HepG2 (cell line): ENCODE results near the gene ARID3C. TPM values are rescaled to one million over a fixed set of nuclear protein-coding genes. Genes with fewer than 3 reads are reported as not detected.

Experiments
- KLF11 ChIP-seq: IDR thresholded peaks from 2 replicates; pipeline ENCODE4 v1.6.1; 2016; ENCODE audit warnings: missing compliant biosample characterization
- PCBP1 ChIP-seq: fragments of 200-400 bp; formaldehyde crosslinking; IDR thresholded peaks from 2 replicates; pipeline ENCODE4 v1.6.1; 2017; ENCODE audit warnings: mild to moderate bottlenecking, low read depth, low read length, borderline replicate concordance
- ZFP90 ChIP-seq: sonication (generic); formaldehyde crosslinking; IDR thresholded peaks from 2 replicates; pipeline ENCODE4 v1.8.0; 2022; ENCODE audit warnings: missing genetic modification reagents, mild to moderate bottlenecking, inconsistent platforms, borderline replicate concordance
- polyA plus RNA-seq, 8 experiments: library from polyadenylated mRNA; depleted of rRNA in 3 of 8; stranded (reverse) in 7 of 8; unstranded in 1 of 8; fragments of >200 nt; fragmentation: Illumina TruSeq in 4 of 8; extraction: Trizol in 4 of 8; gene quantifications; 2 replicates each; pipeline versions ENCODE4 v1.2.1 to v1.2.3, GENCODE V29; 2011 to 2016; ENCODE audit warnings: low read depth in 4 of 8, missing spikeins in 1 of 8, mixed read lengths in 1 of 8; ENCODE audit not compliant: insufficient read depth in 1 of 8
- total RNA-seq, 5 experiments: library from RNA; depleted of rRNA; stranded (reverse); fragments of >200 nt; fragmentation: Illumina TruSeq; extraction: Trizol; gene quantifications; 2 replicates each; pipeline ENCODE4 v1.2.3, GENCODE V29; 2016; ENCODE audit warnings: low read depth in 1 of 5
- TF ChIP-seq, protein P1 (sequence below): sonication (generic); formaldehyde crosslinking; IDR thresholded peaks from 2 replicates; pipeline ENCODE4 v1.4.0; 2020; ENCODE audit warnings: missing genetic modification reagents, borderline replicate concordance
- TF ChIP-seq, protein P2 (sequence below): sonication (generic); formaldehyde crosslinking; IDR thresholded peaks from 2 replicates; pipeline ENCODE4 v1.9.0; 2022; ENCODE audit warnings: missing genetic modification reagents, mild to moderate bottlenecking, borderline replicate concordance
- TF ChIP-seq, protein P3 (sequence below): sonication (generic); formaldehyde crosslinking; IDR thresholded peaks from 2 replicates; pipeline ENCODE4 v1.4.0; 2020; ENCODE audit warnings: missing genetic modification reagents

Gene ARID3C
- total and polyA plus RNA-seq, 2 of the 13 experiments (the other 11 are each of a cell fraction or from before 2014, with no cell fraction given) = not detected

DNA sequence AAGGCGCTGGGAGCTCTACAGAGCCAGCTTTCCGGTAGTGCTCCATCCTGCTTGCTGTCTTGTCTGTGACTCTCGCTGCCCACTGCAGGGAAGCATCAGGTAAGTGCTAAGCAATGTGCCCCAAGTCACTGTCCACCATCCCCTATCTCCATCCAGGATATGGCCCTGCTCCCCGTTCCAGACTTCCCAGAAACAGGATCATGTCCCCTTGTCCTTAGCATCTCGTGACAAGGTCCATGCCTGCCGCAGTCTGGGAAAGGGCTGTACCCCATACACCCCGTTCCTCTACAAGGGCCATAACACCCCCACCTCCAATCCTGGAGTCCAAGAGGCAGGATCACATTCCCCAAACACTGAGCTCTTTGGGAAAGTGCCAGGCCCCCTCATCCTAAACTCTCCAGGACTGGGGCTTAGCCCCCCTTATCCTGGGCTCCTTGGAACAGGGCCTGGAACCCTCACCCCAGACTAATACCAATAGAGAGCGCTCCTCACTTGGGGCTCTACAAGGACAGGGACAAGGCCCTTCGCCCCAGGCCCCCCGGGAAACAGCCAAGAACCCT lies 17.5 kb downstream of the ARID3C start (continued):
- TF ChIP-seq, protein P1, sequence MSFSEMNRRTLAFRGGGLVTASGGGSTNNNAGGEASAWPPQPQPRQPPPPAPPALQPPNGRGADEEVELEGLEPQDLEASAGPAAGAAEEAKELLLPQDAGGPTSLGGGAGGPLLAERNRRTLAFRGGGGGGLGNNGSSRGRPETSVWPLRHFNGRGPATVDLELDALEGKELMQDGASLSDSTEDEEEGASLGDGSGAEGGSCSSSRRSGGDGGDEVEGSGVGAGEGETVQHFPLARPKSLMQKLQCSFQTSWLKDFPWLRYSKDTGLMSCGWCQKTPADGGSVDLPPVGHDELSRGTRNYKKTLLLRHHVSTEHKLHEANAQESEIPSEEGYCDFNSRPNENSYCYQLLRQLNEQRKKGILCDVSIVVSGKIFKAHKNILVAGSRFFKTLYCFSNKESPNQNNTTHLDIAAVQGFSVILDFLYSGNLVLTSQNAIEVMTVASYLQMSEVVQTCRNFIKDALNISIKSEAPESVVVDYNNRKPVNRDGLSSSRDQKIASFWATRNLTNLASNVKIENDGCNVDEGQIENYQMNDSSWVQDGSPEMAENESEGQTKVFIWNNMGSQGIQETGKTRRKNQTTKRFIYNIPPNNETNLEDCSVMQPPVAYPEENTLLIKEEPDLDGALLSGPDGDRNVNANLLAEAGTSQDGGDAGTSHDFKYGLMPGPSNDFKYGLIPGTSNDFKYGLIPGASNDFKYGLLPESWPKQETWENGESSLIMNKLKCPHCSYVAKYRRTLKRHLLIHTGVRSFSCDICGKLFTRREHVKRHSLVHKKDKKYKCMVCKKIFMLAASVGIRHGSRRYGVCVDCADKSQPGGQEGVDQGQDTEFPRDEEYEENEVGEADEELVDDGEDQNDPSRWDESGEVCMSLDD (CRISPR knock-in tag) = 0 out of 2 replicates have a peak, but pooled peaks have one; percentile 23
- TF ChIP-seq, protein P2, sequence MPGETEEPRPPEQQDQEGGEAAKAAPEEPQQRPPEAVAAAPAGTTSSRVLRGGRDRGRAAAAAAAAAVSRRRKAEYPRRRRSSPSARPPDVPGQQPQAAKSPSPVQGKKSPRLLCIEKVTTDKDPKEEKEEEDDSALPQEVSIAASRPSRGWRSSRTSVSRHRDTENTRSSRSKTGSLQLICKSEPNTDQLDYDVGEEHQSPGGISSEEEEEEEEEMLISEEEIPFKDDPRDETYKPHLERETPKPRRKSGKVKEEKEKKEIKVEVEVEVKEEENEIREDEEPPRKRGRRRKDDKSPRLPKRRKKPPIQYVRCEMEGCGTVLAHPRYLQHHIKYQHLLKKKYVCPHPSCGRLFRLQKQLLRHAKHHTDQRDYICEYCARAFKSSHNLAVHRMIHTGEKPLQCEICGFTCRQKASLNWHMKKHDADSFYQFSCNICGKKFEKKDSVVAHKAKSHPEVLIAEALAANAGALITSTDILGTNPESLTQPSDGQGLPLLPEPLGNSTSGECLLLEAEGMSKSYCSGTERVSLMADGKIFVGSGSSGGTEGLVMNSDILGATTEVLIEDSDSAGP (CRISPR knock-in tag) = 0 out of 2 replicates have a peak, but pooled peaks have one; percentile 14
- TF ChIP-seq PCBP1 (no peak), ZFP90 (CRISPR knock-in tag) (0 out of 2 replicates have a peak, but pooled peaks have one; percentile 40), KLF11 (CRISPR knock-in tag) (0 out of 2 replicates have a peak, but pooled peaks have one; percentile 14)
- TF ChIP-seq, protein P3, sequence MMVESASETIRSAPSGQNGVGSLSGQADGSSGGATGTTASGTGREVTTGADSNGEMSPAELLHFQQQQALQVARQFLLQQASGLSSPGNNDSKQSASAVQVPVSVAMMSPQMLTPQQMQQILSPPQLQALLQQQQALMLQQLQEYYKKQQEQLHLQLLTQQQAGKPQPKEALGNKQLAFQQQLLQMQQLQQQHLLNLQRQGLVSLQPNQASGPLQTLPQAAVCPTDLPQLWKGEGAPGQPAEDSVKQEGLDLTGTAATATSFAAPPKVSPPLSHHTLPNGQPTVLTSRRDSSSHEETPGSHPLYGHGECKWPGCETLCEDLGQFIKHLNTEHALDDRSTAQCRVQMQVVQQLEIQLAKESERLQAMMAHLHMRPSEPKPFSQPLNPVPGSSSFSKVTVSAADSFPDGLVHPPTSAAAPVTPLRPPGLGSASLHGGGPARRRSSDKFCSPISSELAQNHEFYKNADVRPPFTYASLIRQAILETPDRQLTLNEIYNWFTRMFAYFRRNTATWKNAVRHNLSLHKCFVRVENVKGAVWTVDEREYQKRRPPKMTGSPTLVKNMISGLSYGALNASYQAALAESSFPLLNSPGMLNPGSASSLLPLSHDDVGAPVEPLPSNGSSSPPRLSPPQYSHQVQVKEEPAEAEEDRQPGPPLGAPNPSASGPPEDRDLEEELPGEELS (CRISPR knock-in tag) = 0 out of 2 replicates have a peak, but pooled peaks have one; percentile 10
- TF ChIP-seq, all 625 proteins: peak for 11
